Vagina (tissue), 2 donors: ENCODE results near the gene LTBR. TPM values are rescaled to one million over a fixed set of nuclear protein-coding genes. Genes with fewer than 3 reads are reported as not detected.

Experiments
- DNase-seq, 2 donors: peaks; one replicate each; pipeline ENCODE4 v3.0.0-alpha.2; 2017; ENCODE audit errors: extremely low spot score in 2 of 2
- H3K27ac ChIP-seq: fragments of 200-600 bp; sonication (generic); one replicate; pipeline ENCODE4 v1.5.1; 2019
- H3K27me3 ChIP-seq: fragments of 200-600 bp; sonication (generic); one replicate; pipeline ENCODE4 v1.5.1; 2019
- H3K36me3 ChIP-seq, 2 donors: fragments of 200-600 bp; sonication (generic); one replicate each; pipeline ENCODE4 v1.5.1; 2017 to 2019
- H3K4me1 ChIP-seq: fragments of 200-600 bp; sonication (generic); one replicate; pipeline ENCODE4 v1.5.1; 2019
- H3K4me3 ChIP-seq, 2 donors: fragments of 200-600 bp; sonication (generic); 1 replicate in 1 of 2; 2 replicates in 1 of 2; pipeline ENCODE4 v1.5.1; 2016 to 2019
- H3K9me3 ChIP-seq: fragments of 200-600 bp; sonication (generic); one replicate; pipeline ENCODE4 v1.5.1; 2019
- CTCF ChIP-seq, 3 experiments: fragments of 450-650 bp in 2 of 3; fragments of 200-600 bp in 1 of 3; sonication (generic) in 1 of 3; IDR thresholded peaks; one replicate each; pipeline ENCODE4 v1.5.1; 2017 to 2019; ENCODE audit warnings: antibody characterized with exemption in 3 of 3, mild to moderate bottlenecking in 2 of 3, moderate library complexity in 2 of 3
- POLR2A ChIP-seq, 2 donors: fragments of 450-650 bp; IDR thresholded peaks; one replicate each; pipeline ENCODE4 v1.6.1; 2017; ENCODE audit warnings: antibody characterized with exemption in 2 of 2, mild to moderate bottlenecking in 2 of 2, moderate library complexity in 2 of 2
- POLR2AphosphoS5 ChIP-seq, 2 donors: sonication (generic); formaldehyde crosslinking; IDR thresholded peaks; one replicate each; pipeline ENCODE4 v1.9.0; 2017; ENCODE audit warnings: antibody characterized with exemption in 2 of 2, mild to moderate bottlenecking in 2 of 2, low read depth in 1 of 2; ENCODE audit not compliant: insufficient read depth in 1 of 2
- intact Hi-C: fragments of 100-400 bp; cut with DNase I; formaldehyde crosslinking; loops from one replicate; pipeline ENCODE4 v1.15.1; 2023
- total RNA-seq: library from RNA; depleted of rRNA; stranded (reverse); fragments of >200 nt; gene quantifications from one replicate; pipeline ENCODE4 v1.2.3, GENCODE V29; 2016

Gene LTBR
- total RNA-seq, 1 donor from 2014 or later, result 146 TPM

- intact Hi-C loops, result no loop called here
- Histone ChIP-seq H3K27ac (peak overlapping the region; percentile 99), H3K4me1 (peaks cover 72% of the 10 kb centered on the region), H3K27me3 (no peaks in the 10 kb centered on the region), H3K36me3 (no peaks in the 10 kb centered on the region), H3K9me3 (no peaks in the 10 kb centered on the region), H3K4me3 (no peak overlapping the region)
- DNase-seq, result no peak
- no peak for TF ChIP-seq CTCF (IDR thresholded peaks at IDR 0.05)
- TF ChIP-seq POLR2AphosphoS5 (IDR thresholded peaks at IDR 0.05; ENCODE audit: insufficient read depth in 1 of 2, low read depth in 1 of 2), result peak; percentile 34 to 54
Measured at GRCh38 chr12:6345319-6346091, 38.5 kb upstream of the LTBR start.

- TF ChIP-seq POLR2AphosphoS5 (IDR thresholded peaks at IDR 0.05; ENCODE audit: insufficient read depth in 1 of 2, low read depth in 1 of 2), result no peak
- no peak for TF ChIP-seq POLR2A (IDR thresholded peaks at IDR 0.05)
- no peak for TF ChIP-seq CTCF (IDR thresholded peaks at IDR 0.05)
- H3K4me1 ChIP-seq, result peaks cover 72% of the 10 kb centered on the region
- peak overlapping the region; percentile 99 for H3K27ac ChIP-seq
- DNase-seq, result peak in 1 of 2 donors; percentile 86
- H3K27me3 ChIP-seq, result no peaks in the 10 kb centered on the region
- H3K4me3 ChIP-seq, result no peak overlapping the region
- no peaks in the 10 kb centered on the region for H3K9me3 ChIP-seq
- intact Hi-C loops, result no loop called here
- no peaks in the 10 kb centered on the region for H3K36me3 ChIP-seq
Measured at GRCh38 chr12:6346235-6346832, 37.6 kb upstream of the LTBR start.

GRCh38 chr12:6346942-6347341, 37.0 kb upstream of the LTBR start:
- H3K4me3 ChIP-seq, result peak overlapping the region in 1 of 2 donors; percentile 31
- TF ChIP-seq POLR2A (IDR thresholded peaks at IDR 0.05) (no peak), POLR2AphosphoS5 (IDR thresholded peaks at IDR 0.05; ENCODE audit: insufficient read depth in 1 of 2, low read depth in 1 of 2) (no peak), CTCF (IDR thresholded peaks at IDR 0.05) (no peak)
- peak overlapping the region; percentile 99 for H3K27ac ChIP-seq
- H3K4me1 ChIP-seq, result peaks cover 72% of the 10 kb centered on the region
- no peaks in the 10 kb centered on the region for H3K36me3 ChIP-seq
- H3K27me3 ChIP-seq, result no peaks in the 10 kb centered on the region
- intact Hi-C loops, result no loop called here
- no peaks in the 10 kb centered on the region for H3K9me3 ChIP-seq
- no peak for DNase-seq

- peak overlapping the region; percentile 99 for H3K27ac ChIP-seq
- TF ChIP-seq POLR2AphosphoS5 (IDR thresholded peaks at IDR 0.05; ENCODE audit: insufficient read depth in 1 of 2, low read depth in 1 of 2) (peak; percentile 49 to 63), CTCF (IDR thresholded peaks at IDR 0.05) (no peak)
- H3K4me1 ChIP-seq, result peaks cover 65% of the 10 kb centered on the region
- no peaks in the 10 kb centered on the region for H3K36me3 ChIP-seq
- no peaks in the 10 kb centered on the region for H3K27me3 ChIP-seq
- DNase-seq, result peak in 1 of 2 donors; percentile 92
- H3K4me3 ChIP-seq, result peak overlapping the region; percentile 11 to 31
- H3K9me3 ChIP-seq, result no peaks in the 10 kb centered on the region
- intact Hi-C loops, result no loop called here
Measured at GRCh38 chr12:6347367-6348338, 36.3 kb upstream of the LTBR start.
